Karpas-422 (cell line): Measurements from ENCODE around the gene GTF2H4. TPM values are rescaled to one million over a fixed set of nuclear protein-coding genes. Genes with fewer than 3 reads are reported as not detected.
"Not testable (repeated sequence)": the region's sequence is repeated elsewhere in the genome, so short reads cannot be mapped to it uniquely, and the experiment has no call there.

Experiments
- DNase-seq: peaks from one replicate; pipeline ENCODE4 v3.0.0-alpha.2; 2015
- H2AFZ ChIP-seq: fragments of 200-600 bp; sonication (generic); 2 replicates; pipeline ENCODE4 v1.6.1; 2014; ENCODE audit warnings: antibody characterized with exemption, low read length, mixed read lengths
- H3K27ac ChIP-seq: fragments of 200-600 bp; sonication (generic); 2 replicates; pipeline ENCODE4 v1.5.1; 2014; ENCODE audit warnings: mild to moderate bottlenecking, low read length, moderate library complexity
- H3K27me3 ChIP-seq: fragments of 200-600 bp; sonication (generic); 2 replicates; pipeline ENCODE4 v1.6.1; 2014; ENCODE audit warnings: low read length, mixed read lengths
- H3K36me3 ChIP-seq: fragments of 200-600 bp; sonication (generic); 2 replicates; pipeline ENCODE4 v1.6.1; 2014; ENCODE audit warnings: low read length, mixed read lengths; ENCODE audit not compliant: insufficient read depth
- H3K4me1 ChIP-seq: fragments of 200-600 bp; sonication (generic); 2 replicates; pipeline ENCODE4 v1.6.1; 2014; ENCODE audit warnings: mild to moderate bottlenecking, low read length, mixed read lengths
- H3K4me2 ChIP-seq: fragments of 200-600 bp; sonication (generic); 2 replicates; pipeline ENCODE4 v1.6.1; 2014; ENCODE audit warnings: low read length, low read depth, mild to moderate bottlenecking; ENCODE audit not compliant: poor library complexity, severe bottlenecking
- H3K4me3 ChIP-seq: fragments of 200-600 bp; sonication (generic); 2 replicates; pipeline ENCODE4 v1.5.1; 2014; ENCODE audit warnings: mild to moderate bottlenecking, antibody characterized with exemption, low read length, mixed read lengths
- H3K79me2 ChIP-seq: fragments of 200-600 bp; sonication (generic); 2 replicates; pipeline ENCODE4 v1.6.1; 2014; ENCODE audit warnings: mild to moderate bottlenecking, low read length, mixed read lengths
- H3K9ac ChIP-seq: fragments of 200-600 bp; sonication (generic); 2 replicates; pipeline ENCODE4 v1.6.0; 2014; ENCODE audit warnings: low read length
- H3K9me2 ChIP-seq: fragments of 200-600 bp; sonication (generic), shearing (Covaris generic); replicated peaks from 2 replicates; pipeline ENCODE4 v1.6.0; 2014; ENCODE audit warnings: mild to moderate bottlenecking, low read length, moderate library complexity; ENCODE audit not compliant: insufficient read depth
- H3K9me3 ChIP-seq: fragments of 300-700, 200-600 bp; sonication (generic); 2 replicates; pipeline ENCODE4 v1.6.1; 2014; ENCODE audit warnings: low read length, mixed read lengths
- H4K20me1 ChIP-seq: fragments of 200-600 bp; sonication (generic); 2 replicates; pipeline ENCODE4 v1.6.1; 2014; ENCODE audit warnings: mild to moderate bottlenecking, antibody characterized with exemption, low read length, low read depth; ENCODE audit not compliant: insufficient read depth
- total RNA-seq: library from RNA; depleted of rRNA; stranded (reverse); fragments of >200 nt; shearing (Covaris generic); gene quantifications from 2 replicates; pipeline ENCODE4 v1.2.3, GENCODE V29; 2014; ENCODE audit warnings: low replicate concordance

GTF2H4 gene
- total RNA-seq, 1 experiment from 2014 or later = 23.4 TPM

- H3K4me3 ChIP-seq = peak overlapping the region; percentile 81
- no peaks in the 10 kb centered on the region for H3K9me3 ChIP-seq
- H3K9me2 ChIP-seq = no peaks in the 10 kb centered on the region
- peak overlapping the region; percentile 97 for H3K4me2 ChIP-seq
- H3K79me2 ChIP-seq = peaks cover 25% of the 10 kb centered on the region
- H3K27me3 ChIP-seq = no peaks in the 10 kb centered on the region
- peaks cover 16% of the 10 kb centered on the region; the same call in 1 of the 2 replicates for H3K36me3 ChIP-seq
- peak; percentile 72 for DNase-seq
- no peaks in the 10 kb centered on the region for H4K20me1 ChIP-seq
- H3K4me1 ChIP-seq = peaks cover 22% of the 10 kb centered on the region
- no peak overlapping the region for H3K27ac ChIP-seq
- no peak overlapping the region for H2AFZ ChIP-seq
- peak overlapping the region; percentile 90 for H3K9ac ChIP-seq
Observed at GRCh38 chr6:30915591-30915946, 7.6 kb downstream of the GTF2H4 start.

- Histone ChIP-seq H3K9ac (no peak overlapping the region), H3K36me3 (peaks cover 20% of the 10 kb centered on the region; the same call in 1 of the 2 replicates)
Observed at GRCh38 chr6:30917041-30917440, 9.0 kb downstream of the GTF2H4 start.

GRCh38 chr6:30917487-30917886 lies 9.5 kb downstream of the GTF2H4 start:
- Histone ChIP-seq H3K36me3 (peaks cover 20% of the 10 kb centered on the region; the same call in 1 of the 2 replicates), H3K4me3 (no peak overlapping the region)

More at GRCh38 chr6:30917041-30917440, 9.0 kb downstream of the GTF2H4 start:
- no peak overlapping the region for H3K4me2 ChIP-seq
- H3K27me3 ChIP-seq = no peaks in the 10 kb centered on the region
- H4K20me1 ChIP-seq = no peaks in the 10 kb centered on the region
- no peaks in the 10 kb centered on the region for H3K9me2 ChIP-seq
- no peak for DNase-seq
- H2AFZ ChIP-seq = no peak overlapping the region
- H3K9me3 ChIP-seq = no peaks in the 10 kb centered on the region
- H3K4me3 ChIP-seq = no peak overlapping the region
- H3K79me2 ChIP-seq = peaks cover 25% of the 10 kb centered on the region
- H3K27ac ChIP-seq = no peak overlapping the region
- H3K4me1 ChIP-seq = peaks cover 29% of the 10 kb centered on the region

GRCh38 chr6:30918670-30919069 lies 10.7 kb downstream of the GTF2H4 start:
- Histone ChIP-seq H4K20me1 (0 out of 2 replicates have a peak, but pooled peaks cover 3% of the 10 kb centered on the region), H3K36me3 (peaks cover 20% of the 10 kb centered on the region)
- DNase-seq = no peak

More at GRCh38 chr6:30917487-30917886, 9.5 kb downstream of the GTF2H4 start:
- Histone ChIP-seq H4K20me1 (no peaks in the 10 kb centered on the region), H3K27ac (no peak overlapping the region), H3K27me3 (no peaks in the 10 kb centered on the region), H3K9me3 (no peaks in the 10 kb centered on the region), H3K4me1 (peaks cover 34% of the 10 kb centered on the region), H3K9me2 (no peaks in the 10 kb centered on the region), H3K79me2 (peaks cover 25% of the 10 kb centered on the region), H2AFZ (no peak overlapping the region), H3K9ac (no peak overlapping the region), H3K4me2 (no peak overlapping the region)
- no peak for DNase-seq

GRCh38 chr6:30922447-30922852 lies 14.4 kb downstream of the GTF2H4 start:
- H3K79me2 ChIP-seq = no peaks in the 10 kb centered on the region
- peaks cover 12% of the 10 kb centered on the region for H3K4me1 ChIP-seq
- no peak overlapping the region for H3K4me2 ChIP-seq
- H3K9ac ChIP-seq = no peak overlapping the region
- H3K27me3 ChIP-seq = no peaks in the 10 kb centered on the region
- H3K4me3 ChIP-seq = no peak overlapping the region
- no peak overlapping the region for H3K27ac ChIP-seq
- H3K9me3 ChIP-seq = no peaks in the 10 kb centered on the region
- no peak overlapping the region for H2AFZ ChIP-seq
- H3K36me3 ChIP-seq = peaks cover 22% of the 10 kb centered on the region
- 0 out of 2 replicates have a peak, but pooled peaks cover 3% of the 10 kb centered on the region for H4K20me1 ChIP-seq
- no peaks in the 10 kb centered on the region for H3K9me2 ChIP-seq
- peak; percentile 57 for DNase-seq

More at GRCh38 chr6:30918670-30919069, 10.7 kb downstream of the GTF2H4 start:
- Histone ChIP-seq H3K27ac (no peak overlapping the region), H3K27me3 (no peaks in the 10 kb centered on the region), H3K79me2 (peaks cover 25% of the 10 kb centered on the region), H3K4me3 (no peak overlapping the region), H2AFZ (no peak overlapping the region), H3K9me3 (no peaks in the 10 kb centered on the region), H3K4me1 (peaks cover 29% of the 10 kb centered on the region), H3K9me2 (no peaks in the 10 kb centered on the region), H3K4me2 (no peak overlapping the region), H3K9ac (no peak overlapping the region)

- H3K36me3 ChIP-seq = peaks cover 19% of the 10 kb centered on the region
- H3K27ac ChIP-seq, H3K79me2 ChIP-seq, H3K27me3 ChIP-seq, H2AFZ ChIP-seq, H3K9me2 ChIP-seq, H3K4me2 ChIP-seq, H4K20me1 ChIP-seq, H3K9me3 ChIP-seq, H3K4me3 ChIP-seq, DNase-seq, H3K9ac ChIP-seq: not testable (repeated sequence)
- peaks cover 12% of the 10 kb centered on the region for H3K4me1 ChIP-seq
Observed at GRCh38 chr6:30924040-30924627, 16.1 kb downstream of the GTF2H4 start.

GRCh38 chr6:30926644-30927043 lies 18.6 kb downstream of the GTF2H4 start:
- H3K4me1 ChIP-seq = peaks cover 9% of the 10 kb centered on the region
- no peak overlapping the region for H2AFZ ChIP-seq
- no peaks in the 10 kb centered on the region for H3K79me2 ChIP-seq
- no peak for DNase-seq
- no peak overlapping the region for H3K4me2 ChIP-seq
- no peaks in the 10 kb centered on the region for H3K9me3 ChIP-seq
- no peak overlapping the region for H3K4me3 ChIP-seq
- H3K27ac ChIP-seq = no peak overlapping the region
- no peaks in the 10 kb centered on the region for H3K27me3 ChIP-seq
- H3K9ac ChIP-seq = no peak overlapping the region
- H3K36me3 ChIP-seq = peaks cover 12% of the 10 kb centered on the region
- no peaks in the 10 kb centered on the region for H3K9me2 ChIP-seq
- H4K20me1 ChIP-seq = 0 out of 2 replicates have a peak, but pooled peaks cover 3% of the 10 kb centered on the region

- not testable (repeated sequence) for H3K4me1 ChIP-seq, H4K20me1 ChIP-seq, H2AFZ ChIP-seq, H3K9me2 ChIP-seq, H3K27me3 ChIP-seq, H3K9me3 ChIP-seq, H3K79me2 ChIP-seq, H3K27ac ChIP-seq, DNase-seq, H3K4me2 ChIP-seq, H3K4me3 ChIP-seq, H3K9ac ChIP-seq
- H3K36me3 ChIP-seq = peaks cover 12% of the 10 kb centered on the region
Observed at GRCh38 chr6:30927080-30927479, 19.1 kb downstream of the GTF2H4 start.
